Gastrocnemius medialis (tissue), 4 donors: ENCODE results near the gene HHATL. TPM values are rescaled to one million over a fixed set of nuclear protein-coding genes. Genes with fewer than 3 reads are reported as not detected.
A peak's percentile ranks its signal among the peaks of the same experiment; 100 is the strongest.

Experiments
- ATAC-seq, 2 donors: fragments of 150-250 bp; one replicate each; pipeline ENCODE4 v1.9.1; 2016
- DNase-seq, 2 donors: peaks; one replicate each; pipeline ENCODE4 v3.0.0-alpha.2; 2019
- H3K27ac ChIP-seq, 4 donors: fragments of 200-600 bp; sonication (generic); 1 replicate in 1 of 4; 2 replicates in 3 of 4; pipeline ENCODE4 v1.5.1; 2016 to 2018; ENCODE audit warnings: mild to moderate bottlenecking in 2 of 4, moderate library complexity in 1 of 4
- H3K27me3 ChIP-seq, 3 donors: fragments of 200-600 bp; sonication (generic) in 2 of 3; 1 replicate in 1 of 3; 2 replicates in 2 of 3; pipeline versions ENCODE4 v1.5.1 to v1.6.0; 2016 to 2019; ENCODE audit warnings: mild to moderate bottlenecking in 1 of 3, moderate library complexity in 1 of 3
- H3K36me3 ChIP-seq, 2 donors: fragments of 200-600 bp; sonication (generic) in 1 of 2; one replicate each; pipeline ENCODE4 v1.5.1; 2017 to 2018
- H3K4me1 ChIP-seq, 2 donors: fragments of 200-600 bp; sonication (generic) in 1 of 2; one replicate each; pipeline ENCODE4 v1.5.1; 2016 to 2017; ENCODE audit warnings: mild to moderate bottlenecking in 2 of 2
- H3K4me3 ChIP-seq, 4 donors: fragments of 200-600 bp; sonication (generic) in 3 of 4; 1 replicate in 1 of 4; 2 replicates in 3 of 4; pipeline ENCODE4 v1.5.1; 2016 to 2019; ENCODE audit warnings: mild to moderate bottlenecking in 2 of 4
- H3K9me3 ChIP-seq, 3 donors: fragments of 200-600 bp; sonication (generic) in 2 of 3; 1 replicate in 1 of 3; 2 replicates in 2 of 3; pipeline ENCODE4 v1.5.1; 2016 to 2019
- POLR2A ChIP-seq, 2 donors: fragments of 450-650 bp; IDR thresholded peaks; one replicate each; pipeline ENCODE4 v1.6.1; 2017; ENCODE audit warnings: antibody characterized with exemption in 2 of 2, mild to moderate bottlenecking in 2 of 2, moderate library complexity in 2 of 2
- in situ Hi-C, 4 donors: fragments of 200-750 bp; cut with MboI; loops; one replicate each; pipeline versions ENCODE4 v1.15.0 to v1.8.0; 2017; ENCODE audit warnings: low sequenced_read_pairs in 4 of 4
- intact Hi-C: fragments of 100-400 bp; cut with DNase I; formaldehyde crosslinking; loops from one replicate; pipeline ENCODE4 v1.15.1; 2023; ENCODE audit warnings: low total_unique reads
- total RNA-seq, 4 donors: library from RNA; depleted of rRNA; stranded (reverse); fragments of >200 nt; gene quantifications; one replicate each; pipeline versions ENCODE4 v1.1.0 to v1.2.3, GENCODE V29; 2016
- TF ChIP-seq, protein P1 (sequence below), 5 experiments: fragments of 450-650 bp in 3 of 5; fragments of 200-600 bp in 2 of 5; sonication (generic) in 2 of 5; IDR thresholded peaks in 4 of 5; conservative IDR thresholded peaks in 1 of 5; 1 replicate in 4 of 5; 2 replicates in 1 of 5; pipeline ENCODE4 v1.5.1; 2016 to 2019; ENCODE audit warnings: antibody characterized with exemption in 5 of 5, mild to moderate bottlenecking in 3 of 5, moderate library complexity in 3 of 5

The HHATL gene
- total RNA-seq, 4 donors from 2014 or later = 78.0 to 309 (median 164) TPM

DNA sequence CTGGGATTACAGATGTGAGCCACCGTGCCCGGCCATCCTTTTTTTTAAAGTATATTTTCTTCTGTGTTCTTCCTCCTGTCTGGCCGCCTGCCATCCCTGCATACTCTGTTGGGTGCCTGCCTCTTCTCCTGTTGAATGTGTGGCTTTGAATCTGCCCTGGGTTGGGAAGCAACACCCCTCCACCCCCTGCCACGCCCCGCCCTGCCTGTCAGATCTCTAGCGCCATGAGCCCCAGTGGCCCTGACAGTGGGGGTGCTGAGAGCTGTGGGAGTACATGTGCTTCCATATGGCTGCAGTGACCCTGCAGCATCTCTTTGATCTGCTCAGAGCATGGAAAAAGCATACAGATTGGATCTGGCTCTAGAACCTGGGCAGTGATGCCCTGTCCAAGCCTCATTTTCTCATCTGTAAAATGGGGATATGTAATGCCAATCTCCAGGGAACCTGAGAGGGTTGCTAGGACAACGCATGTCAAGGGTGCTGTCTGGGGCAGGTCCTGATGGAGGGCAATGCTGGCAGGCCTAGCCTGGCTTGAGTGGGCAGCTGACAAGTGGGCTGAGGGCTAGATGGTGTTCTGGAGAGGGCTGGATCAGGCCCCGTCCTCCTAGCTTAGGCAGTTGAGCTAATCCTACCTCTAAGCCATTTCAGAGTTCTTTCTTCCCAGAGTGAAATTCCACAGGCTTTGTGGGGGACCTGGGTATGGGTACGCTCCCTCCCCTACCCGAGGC is 46.6 kb upstream of the HHATL start:
- intact Hi-C loops (loop anchor here (10.0 kb wide), 1 partner anchor 524 kb away; no protein-coding TSS in a partner anchor), in situ Hi-C loops (loop anchor here (5.0 to 25.0 kb wide), 4 partner anchors 94 to 167 kb away; partner anchors contain the start of genes SEC22C (in 4 of the 4), ZBTB47 (in 2 of the 4) and SS18L2 (in 1 of the 4))
- ATAC-seq (no peak), DNase-seq (no peak)
- Histone ChIP-seq H3K4me1 (peaks cover 14 to 25% of the 10 kb centered on the region in 2 donors), H3K9me3 (no peaks in the 10 kb centered on the region), H3K27ac (peak overlapping the region; percentile 37 to 99 (median 90)), H3K36me3 (no peaks in the 10 kb centered on the region), H3K4me3 (no peak overlapping the region), H3K27me3 (no peaks in the 10 kb centered on the region)
- TF ChIP-seq, protein P1, sequence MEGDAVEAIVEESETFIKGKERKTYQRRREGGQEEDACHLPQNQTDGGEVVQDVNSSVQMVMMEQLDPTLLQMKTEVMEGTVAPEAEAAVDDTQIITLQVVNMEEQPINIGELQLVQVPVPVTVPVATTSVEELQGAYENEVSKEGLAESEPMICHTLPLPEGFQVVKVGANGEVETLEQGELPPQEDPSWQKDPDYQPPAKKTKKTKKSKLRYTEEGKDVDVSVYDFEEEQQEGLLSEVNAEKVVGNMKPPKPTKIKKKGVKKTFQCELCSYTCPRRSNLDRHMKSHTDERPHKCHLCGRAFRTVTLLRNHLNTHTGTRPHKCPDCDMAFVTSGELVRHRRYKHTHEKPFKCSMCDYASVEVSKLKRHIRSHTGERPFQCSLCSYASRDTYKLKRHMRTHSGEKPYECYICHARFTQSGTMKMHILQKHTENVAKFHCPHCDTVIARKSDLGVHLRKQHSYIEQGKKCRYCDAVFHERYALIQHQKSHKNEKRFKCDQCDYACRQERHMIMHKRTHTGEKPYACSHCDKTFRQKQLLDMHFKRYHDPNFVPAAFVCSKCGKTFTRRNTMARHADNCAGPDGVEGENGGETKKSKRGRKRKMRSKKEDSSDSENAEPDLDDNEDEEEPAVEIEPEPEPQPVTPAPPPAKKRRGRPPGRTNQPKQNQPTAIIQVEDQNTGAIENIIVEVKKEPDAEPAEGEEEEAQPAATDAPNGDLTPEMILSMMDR (IDR thresholded peaks at IDR 0.05 in 4 of 5, conservative IDR thresholded peaks at IDR 0.05 in 1 of 5) = no peak
- no peak for TF ChIP-seq POLR2A (IDR thresholded peaks at IDR 0.05)

DNA sequence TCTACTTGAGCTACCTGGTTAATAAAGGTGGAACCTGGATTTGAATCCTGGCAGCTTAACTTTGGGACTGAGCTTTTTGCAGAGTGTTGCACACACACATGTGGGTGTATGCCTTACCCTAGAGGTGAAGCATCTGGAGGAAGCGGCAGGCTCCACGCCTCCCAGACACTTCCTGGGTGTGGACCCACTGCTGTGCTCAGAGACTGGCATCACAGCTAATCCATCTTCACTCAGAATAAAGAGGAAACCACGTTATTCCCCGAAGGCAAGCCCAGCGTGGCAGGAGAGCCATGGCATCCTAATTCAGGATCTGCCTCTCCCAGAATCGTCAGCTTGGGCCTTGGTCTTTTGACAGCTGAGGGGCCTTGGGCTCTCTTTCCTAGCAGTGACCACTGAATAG is 45.0 kb upstream of the HHATL start:
- Histone ChIP-seq H3K4me1 (peaks cover 20 to 31% of the 10 kb centered on the region in 2 donors), H3K9me3 (no peaks in the 10 kb centered on the region), H3K4me3 (no peak overlapping the region), H3K27ac (peak overlapping the region; percentile 85 to 99 (median 94)), H3K36me3 (no peaks in the 10 kb centered on the region), H3K27me3 (no peaks in the 10 kb centered on the region)
- TF ChIP-seq, protein P1 (IDR thresholded peaks at IDR 0.05 in 4 of 5, conservative IDR thresholded peaks at IDR 0.05 in 1 of 5) = no peak
- no peak for TF ChIP-seq POLR2A (IDR thresholded peaks at IDR 0.05)
- intact Hi-C loops = loop anchor here (2.0 to 10.0 kb wide), 2 partner anchors 55 to 523 kb away; no protein-coding TSS in a partner anchor
- ATAC-seq (no peak), DNase-seq (no peak)
- in situ Hi-C loops = loop anchor here (5.0 to 25.0 kb wide), 4 partner anchors 93 to 165 kb away; partner anchors contain the start of genes SEC22C (in 4 of the 4), ZBTB47 (in 2 of the 4) and SS18L2 (in 1 of the 4)

- ATAC-seq (peak; percentile 25 to 37), DNase-seq (peak in 1 of 2 donors; percentile 50)
- Histone ChIP-seq H3K4me1 (peaks cover 20 to 31% of the 10 kb centered on the region in 2 donors), H3K27ac (peak overlapping the region; percentile 85 to 99 (median 94)), H3K36me3 (no peaks in the 10 kb centered on the region), H3K4me3 (no peak overlapping the region), H3K9me3 (no peaks in the 10 kb centered on the region), H3K27me3 (no peaks in the 10 kb centered on the region)
- intact Hi-C loops = loop anchor here (2.0 to 10.0 kb wide), 2 partner anchors 56 to 522 kb away; no protein-coding TSS in a partner anchor
- in situ Hi-C loops = loop anchor here (5.0 to 25.0 kb wide), 4 partner anchors 92 to 164 kb away; partner anchors contain the start of genes SEC22C (in 4 of the 4), ZBTB47 (in 2 of the 4) and SS18L2 (in 1 of the 4)
- TF ChIP-seq POLR2A (IDR thresholded peaks at IDR 0.05) = no peak
- TF ChIP-seq, protein P1 (IDR thresholded peaks at IDR 0.05 in 4 of 5, conservative IDR thresholded peaks at IDR 0.05 in 1 of 5) = no peak
Measured at GRCh38 chr3:42746455-42747450, 44.2 kb upstream of the HHATL start.

GRCh38 chr3:42745776-42746454 is 43.3 kb upstream of the HHATL start:
- no peaks in the 10 kb centered on the region for H3K36me3 ChIP-seq
- TF ChIP-seq, protein P1 (IDR thresholded peaks at IDR 0.05 in 4 of 5, conservative IDR thresholded peaks at IDR 0.05 in 1 of 5) = no peak
- TF ChIP-seq POLR2A (IDR thresholded peaks at IDR 0.05) = no peak
- ATAC-seq (peak in 1 of 2 donors; percentile 7), DNase-seq (no peak)
- H3K27me3 ChIP-seq = no peaks in the 10 kb centered on the region
- H3K4me3 ChIP-seq = no peak overlapping the region
- intact Hi-C loops (loop anchor here (2.0 to 10.0 kb wide), 3 partner anchors 57 to 521 kb away; no protein-coding TSS in a partner anchor), in situ Hi-C loops (loop anchor here (5.0 to 25.0 kb wide), 4 partner anchors 91 to 164 kb away; partner anchors contain the start of genes SEC22C (in 4 of the 4), ZBTB47 (in 2 of the 4) and SS18L2 (in 1 of the 4))
- H3K4me1 ChIP-seq = peaks cover 20 to 37% of the 10 kb centered on the region in 2 donors
- H3K9me3 ChIP-seq = no peaks in the 10 kb centered on the region
- peak overlapping the region; percentile 85 to 99 (median 94) for H3K27ac ChIP-seq
